ENCODE measurements around the gene CDK6. TPM values are rescaled to one million over a fixed set of nuclear protein-coding genes. Genes with fewer than 3 reads are reported as not detected.
A peak's percentile ranks its signal among the peaks of the same experiment; 100 is the strongest.

CDK6 gene
- total RNA-seq, 3 donors from 2014 or later (not counting 1 experiment from before 2014, with no cell fraction given): 41.1 to 46.3 (median 45.1) TPM

GRCh38 chr7:92840316-92840715, 3.9 kb upstream of the CDK6 start:
- no peak for DNase-seq
- Mint-ChIP-seq H3K36me3 (no peaks in the 10 kb centered on the region), H3K27me3 (ENCODE audit: low read depth in 2 of 2) (peaks cover 0 to 10% of the 10 kb centered on the region in 2 donors), H3K27ac (no peak overlapping the region), H3K4me3 (no peak overlapping the region), H3K9me3 (no peaks in the 10 kb centered on the region), H3K4me1 (peaks cover 15 to 16% of the 10 kb centered on the region in 2 donors)
- no peaks in the 10 kb centered on the region for H3K4me1 ChIP-seq (ENCODE audit: control insufficient read depth, insufficient read depth, low read length)
- WGBS (ENCODE audit: insufficient coverage): 62% methylated on average over 4 of the region's 5 CpGs
- H3K27me3 ChIP-seq (ENCODE audit: control insufficient read depth, insufficient read depth, low read length): no peaks in the 10 kb centered on the region
- no peak for ATAC-seq
- H3K27ac ChIP-seq (ENCODE audit: low read length): no peak overlapping the region
- no peak for TF ChIP-seq CTCF (IDR thresholded peaks at IDR 0.05)
- intact Hi-C loops (cut with micrococcal nuclease): no loop called here
- H3K4me3 ChIP-seq (ENCODE audit: low read length): no peak overlapping the region
- H3K9me3 ChIP-seq (ENCODE audit: control insufficient read depth, insufficient read depth, low read length): no peaks in the 10 kb centered on the region
- H3K36me3 ChIP-seq (ENCODE audit: control insufficient read depth, insufficient read depth, low read length): no peaks in the 10 kb centered on the region

GRCh38 chr7:92839901-92840300, 3.5 kb upstream of the CDK6 start:
- no peak for TF ChIP-seq CTCF (IDR thresholded peaks at IDR 0.05)
- Mint-ChIP-seq H3K4me3 (no peak overlapping the region), H3K27me3 (ENCODE audit: low read depth in 2 of 2) (peaks cover 0 to 10% of the 10 kb centered on the region in 2 donors), H3K36me3 (no peaks in the 10 kb centered on the region), H3K9me3 (no peaks in the 10 kb centered on the region), H3K27ac (no peak overlapping the region), H3K4me1 (peaks cover 17 to 18% of the 10 kb centered on the region in 2 donors)
- intact Hi-C loops (cut with micrococcal nuclease): no loop called here
- Histone ChIP-seq H3K27me3 (ENCODE audit: control insufficient read depth, insufficient read depth, low read length) (no peaks in the 10 kb centered on the region), H3K4me3 (ENCODE audit: low read length) (no peak overlapping the region), H3K27ac (ENCODE audit: low read length) (no peak overlapping the region), H3K9me3 (ENCODE audit: control insufficient read depth, insufficient read depth, low read length) (no peaks in the 10 kb centered on the region), H3K36me3 (ENCODE audit: control insufficient read depth, insufficient read depth, low read length) (no peaks in the 10 kb centered on the region), H3K4me1 (ENCODE audit: control insufficient read depth, insufficient read depth, low read length) (peaks cover under 1% of the 10 kb centered on the region)
- WGBS (ENCODE audit: insufficient coverage): no CpG with 5 or more reads among the region's 1 CpG
- DNase-seq (no peak), ATAC-seq (no peak)

GRCh38 chr7:92838934-92839333, 2.6 kb upstream of the CDK6 start:
- Mint-ChIP-seq H3K27ac (no peak overlapping the region), H3K36me3 (no peaks in the 10 kb centered on the region), H3K27me3 (ENCODE audit: low read depth in 2 of 2) (peaks cover 0 to 9% of the 10 kb centered on the region in 2 donors), H3K4me1 (peaks cover 20 to 23% of the 10 kb centered on the region in 2 donors), H3K9me3 (no peaks in the 10 kb centered on the region), H3K4me3 (peak overlapping the region; percentile 6)
- Histone ChIP-seq H3K4me3 (ENCODE audit: low read length) (no peak overlapping the region), H3K9me3 (ENCODE audit: control insufficient read depth, insufficient read depth, low read length) (no peaks in the 10 kb centered on the region), H3K27me3 (ENCODE audit: control insufficient read depth, insufficient read depth, low read length) (no peaks in the 10 kb centered on the region), H3K36me3 (ENCODE audit: control insufficient read depth, insufficient read depth, low read length) (no peaks in the 10 kb centered on the region), H3K27ac (ENCODE audit: low read length) (no peak overlapping the region), H3K4me1 (ENCODE audit: control insufficient read depth, insufficient read depth, low read length) (peaks cover 6% of the 10 kb centered on the region)
- DNase-seq (no peak), ATAC-seq (no peak)
- TF ChIP-seq CTCF (IDR thresholded peaks at IDR 0.05): no peak
- intact Hi-C loops (cut with micrococcal nuclease): no loop called here
